ENCODE results near the gene ZNF197.

GRCh38 chr3:44669760-44670159, 44.9 kb downstream of the ZNF197 start:
- no peak for TF ChIP-seq CTCF (IDR thresholded peaks at IDR 0.05)
- no peak for TF ChIP-seq EZH2 (IDR thresholded peaks at IDR 0.05; ENCODE audit: borderline replicate concordance, insufficient read depth, low read depth, low read length, poor library complexity, severe bottlenecking)
